Osteocyte (in vitro differentiated cells): ENCODE data around the gene BORCS5. TPM values are rescaled to one million over a fixed set of nuclear protein-coding genes. Genes with fewer than 3 reads are reported as not detected.
"Not testable (repeated sequence)": the region's sequence is repeated elsewhere in the genome, so short reads cannot be mapped to it uniquely, and the experiment has no call there.

Source experiments
- DNase-seq: peaks from one replicate; pipeline ENCODE4 v3.0.0; 2021; ENCODE audit warnings: mixed read lengths; ENCODE audit not compliant: unreplicated experiment; ENCODE audit errors: extremely low spot score
- H3K27ac Mint-ChIP-seq: one replicate; pipeline ENCODE4 v1.8.0; 2021; ENCODE audit warnings: mild to moderate bottlenecking, mixed read lengths; ENCODE audit not compliant: unreplicated experiment
- H3K27me3 Mint-ChIP-seq: one replicate; pipeline ENCODE4 v1.8.0; 2021; ENCODE audit warnings: mixed read lengths; ENCODE audit not compliant: unreplicated experiment
- H3K36me3 Mint-ChIP-seq: one replicate; pipeline ENCODE4 v1.8.0; 2021; ENCODE audit warnings: mixed read lengths; ENCODE audit not compliant: unreplicated experiment
- H3K4me1 Mint-ChIP-seq: one replicate; pipeline ENCODE4 v1.8.0; 2021; ENCODE audit warnings: mixed read lengths; ENCODE audit not compliant: unreplicated experiment
- H3K4me3 Mint-ChIP-seq: one replicate; pipeline ENCODE4 v1.8.0; 2021; ENCODE audit warnings: mild to moderate bottlenecking, moderate library complexity, mixed read lengths; ENCODE audit not compliant: unreplicated experiment
- H3K9me3 Mint-ChIP-seq: one replicate; pipeline ENCODE4 v1.8.0; 2021; ENCODE audit warnings: mixed read lengths; ENCODE audit not compliant: unreplicated experiment
- CTCF ChIP-seq: fragments of 200-600 bp; sonication (generic); IDR thresholded peaks from 2 replicates; pipeline ENCODE4 v1.5.0; 2021; ENCODE audit warnings: antibody characterized with exemption, mild to moderate bottlenecking, moderate library complexity
- total RNA-seq: library from RNA; stranded (reverse); gene quantifications from 2 replicates; pipeline ENCODE4 v1.2.1, GENCODE V29; 2021

Gene BORCS5
- total RNA-seq, 1 donor from 2014 or later = 16.7 TPM

DNA sequence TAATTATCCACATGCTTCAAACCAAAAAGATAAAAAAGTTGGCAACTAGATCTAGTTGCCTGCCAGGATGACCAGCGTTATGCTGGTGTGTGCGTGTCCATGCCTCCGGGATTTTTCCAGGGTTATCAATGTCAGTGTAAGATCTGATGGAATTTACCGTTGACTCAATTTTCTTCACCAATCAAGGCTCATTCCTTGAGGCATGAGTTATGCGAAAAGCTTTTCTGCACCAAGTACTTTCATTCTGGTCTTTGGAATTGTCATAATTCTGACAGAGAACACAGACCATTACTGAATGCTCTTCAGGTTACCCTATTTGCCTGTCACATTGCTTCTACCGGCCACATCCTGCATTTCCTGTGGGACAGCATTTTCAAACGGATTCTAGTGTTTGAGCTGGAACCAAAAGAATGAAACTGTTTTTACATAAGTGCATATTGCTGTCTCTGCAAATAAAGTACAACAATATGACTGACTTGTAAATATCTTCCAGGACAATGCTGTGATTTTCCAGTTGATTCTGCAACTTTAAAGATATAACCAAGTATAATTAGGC is 114.0 kb downstream of the BORCS5 start:
- no peak for DNase-seq
- Mint-ChIP-seq H3K36me3 (peaks cover 42% of the 10 kb centered on the region), H3K27me3 (no peaks in the 10 kb centered on the region), H3K9me3 (no peaks in the 10 kb centered on the region), H3K27ac (no peak overlapping the region), H3K4me3 (no peak overlapping the region), H3K4me1 (peaks cover 9% of the 10 kb centered on the region)
- TF ChIP-seq CTCF = no peak

DNA sequence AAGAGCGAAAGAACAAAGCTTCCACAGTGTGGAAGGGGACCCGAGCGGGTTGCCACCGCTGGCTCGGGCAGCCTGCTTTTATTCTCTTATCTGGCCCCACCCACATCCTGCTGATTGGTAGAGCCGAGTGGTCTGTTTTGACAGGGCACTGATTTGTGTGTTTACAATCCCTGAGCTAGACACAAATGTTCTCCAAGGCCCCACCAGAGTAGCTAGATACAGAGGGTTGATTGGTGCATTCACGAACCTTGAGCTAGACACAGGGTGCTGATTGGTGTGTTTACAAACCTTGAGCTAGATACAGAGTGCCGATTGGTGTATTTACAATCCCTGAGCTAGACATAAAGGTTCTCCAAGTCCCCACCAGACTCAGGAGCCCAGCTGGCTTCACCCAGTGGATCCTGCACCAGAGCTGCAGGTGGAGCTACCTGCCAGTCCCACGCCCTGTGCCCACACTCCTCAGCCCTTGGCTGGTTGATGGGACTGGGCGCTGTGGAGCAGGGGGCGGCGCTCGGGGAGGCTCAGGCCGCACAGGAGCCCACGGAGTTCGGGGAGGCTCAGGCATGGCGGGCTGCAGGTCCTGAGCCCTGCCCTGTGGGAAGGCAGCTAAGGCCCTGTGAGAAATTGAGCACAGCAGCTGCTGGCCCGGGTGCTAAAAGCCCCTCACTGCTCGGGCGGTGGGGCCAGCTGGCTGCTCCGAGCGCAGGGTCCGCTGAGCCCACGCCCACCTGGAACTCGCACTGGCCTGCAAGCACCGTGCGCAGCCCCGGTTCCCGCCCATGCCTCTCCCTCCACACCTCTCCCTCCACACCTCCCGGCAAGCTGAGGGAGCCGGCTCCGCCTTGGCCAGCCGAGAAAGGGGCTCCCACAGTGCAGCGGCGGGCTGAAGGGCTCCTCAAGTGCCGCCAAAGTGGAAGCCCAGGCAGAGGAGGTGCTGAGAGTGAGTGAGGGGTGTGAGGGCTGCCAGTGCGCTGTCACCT is 115.4 kb downstream of the BORCS5 start:
- not testable (repeated sequence) for DNase-seq, H3K27me3 Mint-ChIP-seq, H3K9me3 Mint-ChIP-seq, H3K4me3 Mint-ChIP-seq, H3K4me1 Mint-ChIP-seq, H3K27ac Mint-ChIP-seq
- peaks cover 37% of the 10 kb centered on the region for H3K36me3 Mint-ChIP-seq

GRCh38 chr12:12473223-12473622 is 116.3 kb downstream of the BORCS5 start:
- TF ChIP-seq CTCF = no peak
- Mint-ChIP-seq H3K36me3 (peaks cover 33% of the 10 kb centered on the region), H3K4me1 (peaks cover 5% of the 10 kb centered on the region), H3K27me3 (no peaks in the 10 kb centered on the region), H3K27ac (no peak overlapping the region), H3K4me3 (no peak overlapping the region), H3K9me3 (no peaks in the 10 kb centered on the region)
- no peak for DNase-seq

GRCh38 chr12:12474471-12474928 is 117.6 kb downstream of the BORCS5 start:
- Mint-ChIP-seq H3K27me3 (no peaks in the 10 kb centered on the region), H3K27ac (no peak overlapping the region), H3K36me3 (peaks cover 37% of the 10 kb centered on the region), H3K4me3 (no peak overlapping the region), H3K4me1 (peaks cover 2% of the 10 kb centered on the region), H3K9me3 (no peaks in the 10 kb centered on the region)
- no peak for DNase-seq
- TF ChIP-seq CTCF = no peak

DNA sequence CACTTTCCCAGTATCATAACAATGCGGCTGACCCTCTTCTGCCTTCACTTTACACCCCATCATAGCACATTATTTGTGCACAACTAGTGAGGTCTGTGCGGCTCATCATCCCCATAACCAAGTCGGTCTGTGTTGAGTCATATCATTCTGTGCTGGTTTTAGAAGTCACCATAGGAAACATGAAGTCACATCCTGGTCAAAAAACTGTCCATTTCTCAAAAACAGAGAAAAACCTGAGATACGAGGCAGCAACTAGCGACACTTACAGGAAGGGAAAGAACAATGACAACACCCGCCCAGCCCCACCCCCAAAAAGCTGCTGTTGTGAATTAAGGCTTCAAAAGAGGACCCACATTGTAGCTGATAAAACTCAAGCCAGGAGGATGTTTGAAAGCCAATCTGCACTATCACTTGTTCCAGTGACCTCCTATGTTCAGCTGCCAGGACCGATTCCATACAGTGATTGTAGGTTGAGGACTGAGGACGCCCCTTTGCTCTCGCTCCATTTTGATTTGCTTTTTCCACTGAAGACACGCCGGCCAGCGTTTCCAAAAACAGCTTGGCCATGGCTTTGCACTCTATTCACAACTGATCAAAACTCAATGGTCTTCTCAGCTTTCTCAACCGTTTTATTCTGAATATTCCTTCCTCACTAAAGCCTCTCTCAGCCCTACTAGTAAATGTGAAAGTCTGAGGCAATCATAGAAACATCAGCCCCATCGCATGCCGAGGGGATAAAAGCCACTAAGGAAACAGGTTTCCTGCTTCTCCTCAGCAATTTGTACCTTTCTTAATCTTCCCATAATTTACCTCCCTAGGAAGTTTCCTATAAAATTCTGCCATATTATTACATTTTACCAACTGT is 118.3 kb downstream of the BORCS5 start:
- H3K27me3 Mint-ChIP-seq = no peaks in the 10 kb centered on the region

More for the DNA sequence above, 118.3 kb downstream of the BORCS5 start:
- no peak for DNase-seq
- Mint-ChIP-seq H3K36me3 (peaks cover 36% of the 10 kb centered on the region), H3K9me3 (no peaks in the 10 kb centered on the region), H3K4me3 (no peak overlapping the region), H3K27ac (no peak overlapping the region), H3K4me1 (no peaks in the 10 kb centered on the region)
- TF ChIP-seq CTCF = no peak
